Activated CD4-positive, alpha-beta T cell treated with anti-CD3 and anti-CD28 coated beads, Interleukin-2, amount 50 U/mL, for 48 hours (primary cell): Measurements from ENCODE around the gene RBFOX1.

ENCODE experiments used
- DNase-seq, 2 experiments: peaks; one replicate each; pipeline ENCODE4 v3.0.0-alpha.2; 2020

The RBFOX1 gene

GRCh38 chr16:7335991-7336634 is 3.5 kb downstream of the RBFOX1 start:
- DNase-seq: no peak

GRCh38 chr16:7336742-7337141 is 4.1 kb downstream of the RBFOX1 start:
- no peak for DNase-seq

DNA sequence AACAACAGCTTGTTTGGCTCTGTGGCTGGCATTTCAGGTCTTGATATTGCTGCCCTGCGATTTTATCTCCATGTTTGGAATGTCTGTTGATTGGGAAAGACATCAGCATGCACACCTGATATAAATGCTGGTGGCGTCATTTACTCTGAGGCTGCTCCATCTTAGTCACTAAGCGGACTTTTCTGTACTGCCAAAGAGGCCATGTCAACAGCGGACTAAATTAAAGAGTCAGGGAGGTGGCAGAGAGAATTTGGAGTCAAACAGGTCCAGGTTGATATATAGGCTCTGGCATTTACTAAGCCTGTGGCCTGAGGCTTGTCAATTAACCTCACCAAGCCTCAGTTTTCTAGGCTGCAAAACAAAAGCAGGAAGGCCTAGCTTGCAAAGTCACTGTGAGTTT is 6.2 kb downstream of the RBFOX1 start:
- DNase-seq: no peak

DNA sequence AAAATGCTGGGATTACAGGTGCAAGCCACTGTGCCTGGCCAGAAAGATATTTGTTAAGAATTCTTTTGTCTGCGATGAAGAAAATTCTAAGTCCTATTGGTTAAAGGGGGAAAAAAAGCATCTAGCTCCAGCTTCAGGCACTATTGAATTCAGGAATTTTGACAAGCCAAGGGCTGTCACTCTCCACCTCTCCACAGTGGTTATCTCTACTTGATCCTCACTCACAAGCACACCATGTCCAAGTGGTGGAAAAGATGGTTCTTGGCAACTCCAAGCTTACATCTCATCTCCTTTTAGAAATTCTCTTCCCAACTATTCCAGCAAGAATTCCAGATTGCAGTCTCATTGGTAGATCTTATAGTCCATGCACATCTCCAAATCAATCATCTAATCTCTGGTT is 7.1 kb downstream of the RBFOX1 start:
- DNase-seq: no peak

GRCh38 chr16:7340938-7341337 is 8.3 kb downstream of the RBFOX1 start:
- DNase-seq: no peak

DNA sequence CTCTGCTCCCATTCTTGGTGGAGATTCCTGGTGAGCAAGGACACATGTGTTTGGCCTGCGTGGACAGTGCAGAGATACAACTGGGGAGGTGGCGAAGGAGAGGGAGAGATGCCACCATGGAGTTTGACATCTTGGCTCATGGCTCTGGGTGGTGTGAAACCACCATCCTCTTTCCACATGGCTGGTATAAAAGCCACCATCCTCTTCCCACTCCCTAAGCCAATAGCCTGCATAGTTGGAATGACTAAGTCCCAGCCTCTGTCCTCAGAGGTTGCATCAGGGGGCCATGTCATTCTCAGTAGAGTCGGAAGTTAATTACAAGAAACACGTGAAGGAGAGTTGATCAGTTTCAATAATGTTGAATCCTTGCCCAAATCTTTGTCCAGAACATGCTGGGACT is 10.0 kb downstream of the RBFOX1 start:
- DNase-seq: no peak

- no peak for DNase-seq
These were observed 10.6 kb downstream of the RBFOX1 start for GRCh38 chr16:7343243-7343642.

DNA sequence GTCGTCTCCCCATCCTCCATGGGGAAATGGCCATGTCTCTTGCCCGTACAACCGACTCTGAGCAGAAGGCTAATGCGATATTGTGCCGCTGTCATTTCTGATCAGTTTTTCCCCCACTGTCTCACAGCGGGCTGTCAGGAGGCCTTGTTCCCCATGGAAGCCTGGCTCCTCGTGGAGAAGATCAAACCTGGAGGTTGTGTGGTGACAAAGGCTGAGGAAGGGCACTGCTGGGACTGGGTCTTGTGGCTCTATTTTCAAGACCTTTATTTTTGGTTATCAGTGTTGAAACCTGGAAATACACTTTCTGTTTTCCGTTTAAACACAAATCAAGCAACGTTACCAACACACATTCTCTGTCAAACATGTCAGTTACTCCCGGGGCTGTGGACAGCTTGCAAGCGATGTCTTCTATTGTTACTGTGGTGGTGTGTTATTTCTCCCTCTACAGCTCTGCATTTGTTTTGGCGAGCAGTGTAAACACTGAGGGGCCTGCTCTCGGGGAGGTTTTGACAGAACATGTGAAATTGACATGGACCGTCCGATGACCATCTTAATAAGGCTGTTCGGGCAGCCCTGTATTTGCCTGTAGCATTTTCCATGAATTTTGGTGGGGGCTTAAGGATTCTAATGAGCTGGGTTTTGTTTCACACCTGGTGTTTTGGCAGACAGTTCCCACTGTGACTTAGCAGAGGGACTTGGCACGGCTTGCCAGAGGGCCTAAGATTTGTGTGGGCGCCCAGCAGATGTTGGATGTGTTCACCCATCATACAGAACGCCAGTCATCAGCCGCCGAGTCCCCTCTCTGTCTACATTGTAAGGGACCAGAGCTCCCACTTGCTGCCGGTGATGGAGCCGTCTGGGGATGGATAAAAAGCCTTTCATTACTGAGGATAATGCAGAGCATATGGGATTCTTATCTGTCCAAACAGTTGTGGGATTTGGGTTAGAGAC is 12.5 kb downstream of the RBFOX1 start:
- no peak for DNase-seq

GRCh38 chr16:7350806-7351205 is 18.2 kb downstream of the RBFOX1 start:
- no peak for DNase-seq

DNA sequence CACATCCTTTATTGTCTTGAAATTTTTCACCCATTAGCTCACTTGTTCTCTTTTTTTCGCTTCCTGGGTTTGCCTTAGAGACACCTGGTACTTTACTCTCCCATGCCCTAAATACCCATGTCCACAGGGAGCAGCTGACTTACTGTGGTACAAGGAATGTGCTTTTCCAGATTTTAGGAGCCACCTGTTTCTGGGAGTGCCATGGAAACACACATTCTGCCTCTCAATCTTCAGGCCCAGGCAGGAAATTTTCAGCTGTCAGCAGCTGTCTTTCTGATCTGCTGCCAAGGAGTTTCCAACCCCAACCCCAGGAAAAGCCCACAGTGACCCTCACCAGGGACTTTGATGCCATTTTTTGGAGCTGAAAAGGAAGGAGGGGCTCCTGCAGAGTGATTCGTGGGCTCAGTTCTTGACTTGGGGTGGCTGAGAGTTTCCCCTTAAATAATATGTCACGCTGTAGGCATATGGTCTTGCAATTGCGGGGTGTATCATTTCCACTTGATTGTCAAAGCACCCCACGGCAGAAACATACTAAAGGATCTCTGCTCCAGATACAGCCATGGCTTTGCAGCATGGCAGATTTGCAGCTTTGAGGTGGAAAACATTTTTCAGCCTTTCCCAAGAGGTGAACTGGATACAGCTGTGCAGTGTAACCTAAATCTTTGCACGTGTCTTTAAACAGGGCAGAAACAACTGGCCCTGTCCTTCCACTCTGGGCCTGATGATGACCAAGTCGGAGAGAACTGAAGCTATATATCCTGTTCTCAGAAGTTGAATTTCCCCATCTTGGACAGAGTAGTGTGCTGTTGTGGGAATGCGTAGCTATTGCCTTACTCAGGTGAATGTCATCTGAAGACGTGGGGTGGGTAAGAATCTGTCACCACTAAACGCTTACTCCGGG is 19.2 kb downstream of the RBFOX1 start:
- no peak for DNase-seq

DNA sequence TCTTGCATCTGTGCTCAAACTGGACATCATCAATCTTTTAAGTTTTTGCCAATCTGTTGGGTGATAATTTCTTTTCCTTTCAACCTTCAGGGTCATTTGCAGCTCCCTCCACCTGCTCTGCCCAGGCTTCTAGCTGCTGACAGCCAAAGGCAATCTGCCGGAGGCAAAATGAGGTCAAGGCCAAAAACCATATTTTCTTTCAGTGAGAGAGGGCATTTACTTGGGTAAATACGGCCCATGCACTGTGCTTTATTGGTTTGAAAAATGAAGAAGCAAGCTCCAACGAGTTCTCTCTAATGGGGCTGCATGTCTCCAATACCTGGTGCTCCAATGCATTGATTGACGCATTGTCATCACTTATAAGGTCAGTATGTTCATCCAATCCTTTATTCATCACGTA is 23.1 kb downstream of the RBFOX1 start:
- no peak for DNase-seq

- no peak for DNase-seq
These were observed 28.9 kb downstream of the RBFOX1 start for GRCh38 chr16:7361416-7362129.

DNA sequence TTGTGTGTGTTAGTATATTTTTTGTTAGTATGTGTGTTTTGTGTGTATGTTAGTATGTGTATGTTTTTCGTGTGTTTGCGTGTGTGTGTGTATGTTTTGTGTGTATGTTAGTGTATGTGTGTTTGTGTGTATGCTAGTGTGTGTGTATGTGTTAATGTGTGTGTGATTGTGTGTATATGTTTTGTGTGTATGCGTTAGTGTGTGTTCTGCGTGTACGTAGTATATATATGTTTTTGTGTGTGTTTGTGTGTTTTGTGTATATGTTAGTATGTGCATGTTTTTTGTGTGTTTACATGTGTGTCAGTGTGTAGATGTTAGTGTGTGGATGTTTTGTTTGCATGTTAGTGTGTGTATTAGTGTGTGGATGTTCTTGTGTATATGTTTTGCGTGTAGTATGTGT is 29.6 kb downstream of the RBFOX1 start:
- DNase-seq: no peak

DNA sequence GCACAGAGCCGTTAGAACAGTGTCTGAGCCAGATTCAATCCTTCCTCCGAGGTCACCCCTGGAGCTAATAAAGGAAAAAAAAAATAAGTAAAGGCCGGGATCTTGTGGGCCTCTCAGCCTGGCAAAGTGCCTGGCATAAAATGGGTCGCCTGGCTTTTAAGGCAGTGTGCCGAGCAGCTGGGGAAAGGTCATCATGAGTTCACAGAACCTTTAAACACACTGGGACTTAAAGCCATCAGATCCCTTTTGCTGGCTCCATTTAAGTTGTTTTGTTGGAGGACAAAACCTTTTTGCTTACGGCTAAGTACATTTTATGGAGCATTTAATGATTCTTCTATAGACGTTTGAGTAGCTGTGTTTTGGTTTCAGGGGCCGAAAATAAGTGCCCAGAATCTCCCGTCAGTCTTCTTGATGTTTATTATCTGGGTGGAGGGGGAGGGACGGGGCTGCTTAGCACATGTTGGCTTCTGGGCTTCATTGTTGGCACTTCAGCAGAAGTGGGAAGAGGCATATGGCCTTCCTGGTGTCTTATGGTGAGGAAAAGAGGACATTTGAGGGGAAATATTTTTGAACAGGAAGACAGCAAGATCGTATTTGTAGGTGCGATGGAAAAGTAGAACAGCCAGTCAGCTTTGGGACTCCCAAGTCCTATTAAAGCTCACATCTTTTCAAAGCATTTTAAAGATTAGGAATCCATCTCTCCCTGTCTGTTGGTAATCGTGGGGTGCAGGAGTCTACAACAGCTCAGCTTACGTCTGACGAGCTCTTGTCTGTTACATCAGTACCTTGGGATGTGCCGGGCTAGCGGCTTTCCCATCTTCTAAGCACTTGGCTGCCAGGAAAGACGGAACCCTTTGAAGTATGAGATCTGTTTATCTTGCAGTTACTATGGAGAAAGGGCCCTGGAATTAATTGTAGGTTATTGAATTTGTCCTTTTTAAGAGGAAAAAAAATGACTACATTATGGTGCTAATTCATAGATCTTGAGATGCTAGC is 31.1 kb downstream of the RBFOX1 start:
- DNase-seq: no peak

DNA sequence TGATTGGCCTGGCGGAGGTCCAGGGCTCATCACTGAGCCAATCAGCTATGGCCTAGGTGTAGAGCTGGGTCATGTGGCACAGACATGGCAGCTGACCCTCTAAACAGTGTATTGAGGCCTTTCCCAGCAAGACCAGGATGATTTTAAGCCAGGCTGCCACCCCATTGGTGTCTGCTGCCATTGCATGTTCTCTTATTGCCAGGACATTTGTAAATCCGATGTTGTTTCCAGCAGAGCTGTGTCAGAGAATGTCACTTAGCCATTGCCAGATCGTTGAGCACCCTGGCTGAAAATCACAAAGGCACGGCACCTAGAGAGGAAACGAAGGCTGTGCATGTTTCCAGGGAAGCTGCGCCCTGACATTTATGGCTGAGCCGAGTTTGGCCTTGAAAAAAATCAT is 33.4 kb downstream of the RBFOX1 start:
- DNase-seq: no peak

GRCh38 chr16:7366993-7367880 is 34.6 kb downstream of the RBFOX1 start:
- no peak for DNase-seq

- DNase-seq: no peak
These were observed 36.6 kb downstream of the RBFOX1 start for GRCh38 chr16:7369204-7369603.

DNA sequence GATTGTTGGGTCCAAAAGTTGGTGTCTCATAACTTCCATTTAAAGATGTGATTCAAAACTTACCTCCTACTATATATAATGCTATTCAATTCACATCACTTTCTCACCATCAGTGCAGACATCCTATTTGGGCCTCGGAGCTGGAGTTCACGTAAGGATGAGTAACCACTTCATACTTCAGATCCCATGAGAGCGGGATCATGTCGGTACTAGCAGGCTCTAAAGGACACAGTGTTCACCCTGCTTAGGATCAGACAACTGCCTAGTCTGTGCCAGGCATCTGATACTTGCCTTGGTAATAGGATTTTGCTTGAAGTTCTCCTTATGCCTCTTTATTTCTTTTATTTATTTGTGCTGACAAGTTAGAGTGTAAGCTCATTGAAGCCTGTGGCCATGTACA is 39.5 kb downstream of the RBFOX1 start:
- no peak for DNase-seq

GRCh38 chr16:7373776-7374175 is 41.1 kb downstream of the RBFOX1 start:
- DNase-seq: no peak

DNA sequence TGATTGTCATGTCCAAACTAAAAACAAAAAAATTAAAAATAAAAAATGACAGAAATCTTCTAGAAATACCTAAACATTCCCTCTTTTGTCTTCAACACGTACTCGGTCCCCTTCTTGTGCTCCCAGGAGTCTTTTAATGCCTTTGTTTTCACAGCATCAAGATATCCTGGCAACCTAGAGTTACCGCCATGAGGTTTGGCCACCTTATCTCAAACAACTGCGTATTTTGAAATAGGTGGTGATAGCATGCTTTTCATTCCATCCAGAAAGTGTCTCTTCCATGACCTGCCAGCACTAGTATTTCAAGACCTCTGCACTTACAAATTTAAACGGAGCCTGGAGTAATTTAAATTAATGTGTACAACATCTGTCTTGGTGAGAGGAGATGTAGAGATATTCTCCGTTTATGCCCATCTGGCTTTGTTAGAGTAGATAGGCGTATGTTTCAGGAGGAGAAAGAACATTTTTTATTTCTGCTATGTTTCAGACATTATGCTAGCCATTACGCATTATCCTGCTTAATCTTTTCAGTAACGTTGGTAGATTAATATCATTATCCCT is 42.0 kb downstream of the RBFOX1 start:
- DNase-seq: no peak
